GM19438 (cell line): Measurements from ENCODE around the gene FUT2.
A peak's percentile ranks its signal among the peaks of the same experiment; 100 is the strongest.
"Not testable (repeated sequence)": the region's sequence is repeated elsewhere in the genome, so short reads cannot be mapped to it uniquely, and the experiment has no call there.

Experiments
- ATAC-seq: cut with Tn5 transposase; IDR thresholded peaks from one replicate; pipeline ENCODE4 v1.9.1; 2021; ENCODE audit warnings: low read depth; ENCODE audit not compliant: unreplicated experiment

The FUT2 gene

DNA sequence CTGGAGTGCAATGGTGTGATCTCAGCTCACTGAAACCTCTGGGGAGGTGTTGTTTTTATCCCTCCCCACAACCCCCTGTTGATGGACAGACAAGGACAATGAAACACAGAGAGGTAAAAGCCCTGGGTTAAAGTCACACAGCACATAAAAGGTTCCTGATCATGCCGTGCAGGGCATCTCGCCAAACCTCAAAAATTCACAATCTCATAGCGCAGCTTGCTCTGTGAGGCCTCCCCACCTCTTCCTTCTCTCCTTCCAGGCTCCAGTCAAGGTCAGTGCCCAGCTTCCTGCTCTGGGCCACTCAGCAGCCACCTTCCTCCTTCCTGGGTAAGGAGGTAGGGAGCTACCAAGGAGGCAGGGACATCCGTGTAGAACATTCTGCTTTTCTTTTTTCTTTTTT lies 2.3 kb downstream of the FUT2 start:
- no peak for ATAC-seq

DNA sequence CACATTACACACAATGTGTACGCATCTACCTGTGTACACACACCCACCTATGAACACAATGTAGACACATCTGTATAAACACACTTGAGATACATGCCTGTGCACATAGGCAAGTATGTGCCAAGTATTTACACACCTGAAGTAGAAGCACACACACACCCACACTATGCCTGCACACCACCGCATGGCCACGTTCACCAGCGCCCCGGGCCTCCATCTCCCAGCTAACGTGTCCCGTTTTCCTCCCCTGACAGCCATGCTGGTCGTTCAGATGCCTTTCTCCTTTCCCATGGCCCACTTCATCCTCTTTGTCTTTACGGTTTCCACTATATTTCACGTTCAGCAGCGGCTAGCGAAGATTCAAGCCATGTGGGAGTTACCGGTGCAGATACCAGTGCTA lies 6.9 kb downstream of the FUT2 start:
- no peak for ATAC-seq

DNA sequence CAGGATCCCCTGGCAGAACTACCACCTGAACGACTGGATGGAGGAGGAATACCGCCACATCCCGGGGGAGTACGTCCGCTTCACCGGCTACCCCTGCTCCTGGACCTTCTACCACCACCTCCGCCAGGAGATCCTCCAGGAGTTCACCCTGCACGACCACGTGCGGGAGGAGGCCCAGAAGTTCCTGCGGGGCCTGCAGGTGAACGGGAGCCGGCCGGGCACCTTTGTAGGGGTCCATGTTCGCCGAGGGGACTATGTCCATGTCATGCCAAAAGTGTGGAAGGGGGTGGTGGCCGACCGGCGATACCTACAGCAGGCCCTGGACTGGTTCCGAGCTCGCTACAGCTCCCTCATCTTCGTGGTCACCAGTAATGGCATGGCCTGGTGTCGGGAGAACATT lies 7.5 kb downstream of the FUT2 start:
- ATAC-seq = no peak

DNA sequence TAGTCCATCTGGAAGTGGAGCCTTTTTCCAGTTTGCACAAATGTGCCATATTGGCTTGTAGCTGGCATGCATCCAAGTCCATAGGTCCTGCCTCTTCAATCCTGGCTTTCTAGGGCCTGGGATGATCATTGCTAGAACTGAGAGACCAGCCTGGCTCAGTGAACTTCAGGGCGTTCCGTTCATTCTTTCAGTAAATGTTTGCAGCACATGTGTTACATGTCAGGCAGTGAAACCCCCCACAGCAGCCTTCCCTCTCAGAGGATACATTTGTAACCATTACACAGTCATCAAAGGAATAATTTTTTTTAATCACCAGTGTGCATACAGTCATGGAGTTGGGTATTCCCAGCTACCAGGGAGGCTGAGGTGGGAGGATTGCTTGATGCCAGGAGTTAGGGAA lies 9.7 kb downstream of the FUT2 start:
- ATAC-seq = no peak

DNA sequence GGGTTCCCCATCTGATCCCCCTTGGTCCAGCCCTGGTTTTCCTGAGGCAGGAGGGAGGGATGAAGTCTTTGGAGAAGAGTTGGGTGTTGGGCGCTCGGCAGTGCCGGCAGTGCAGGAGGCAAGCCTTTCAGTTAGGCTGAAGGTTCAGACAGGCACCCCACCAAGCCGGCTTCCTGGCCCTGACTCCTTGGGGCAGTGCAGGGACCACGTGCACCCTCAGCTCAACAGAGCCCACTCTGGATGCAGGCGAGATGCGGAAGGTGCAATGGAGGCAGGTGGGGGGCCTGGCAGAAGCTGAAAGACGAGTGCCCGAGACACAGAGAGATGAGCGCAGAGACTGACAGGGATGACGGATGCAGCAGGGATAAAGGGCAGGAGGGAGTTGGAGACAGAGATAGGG lies 12.7 kb downstream of the FUT2 start:
- ATAC-seq = no peak

DNA sequence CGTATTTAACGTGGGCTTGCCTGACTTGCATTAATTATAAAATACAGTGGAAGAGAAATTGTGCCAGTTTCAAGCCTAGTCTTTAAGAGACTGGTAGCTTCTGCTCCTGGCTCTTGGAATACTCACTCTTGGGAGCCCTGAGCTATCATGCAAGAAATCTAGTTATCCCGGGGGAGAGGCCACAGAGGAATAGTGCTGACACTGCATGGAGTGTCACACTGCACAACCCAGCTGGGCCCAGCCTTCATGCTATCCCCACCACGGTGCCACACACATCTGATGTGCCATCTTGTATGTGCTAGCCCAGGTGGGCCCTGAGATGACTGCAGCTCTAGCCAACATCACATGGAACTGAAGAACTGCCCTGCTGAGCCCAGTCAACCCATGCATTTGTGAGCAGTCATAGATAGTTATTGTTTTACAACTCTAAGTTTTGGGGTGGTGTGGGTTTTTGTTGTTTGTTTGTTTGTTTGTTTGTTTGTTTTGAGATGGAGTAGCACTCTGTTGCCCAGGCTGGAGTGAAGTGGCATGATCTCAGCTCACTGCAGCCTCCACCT lies 15.4 kb downstream of the FUT2 start:
- ATAC-seq = no peak

DNA sequence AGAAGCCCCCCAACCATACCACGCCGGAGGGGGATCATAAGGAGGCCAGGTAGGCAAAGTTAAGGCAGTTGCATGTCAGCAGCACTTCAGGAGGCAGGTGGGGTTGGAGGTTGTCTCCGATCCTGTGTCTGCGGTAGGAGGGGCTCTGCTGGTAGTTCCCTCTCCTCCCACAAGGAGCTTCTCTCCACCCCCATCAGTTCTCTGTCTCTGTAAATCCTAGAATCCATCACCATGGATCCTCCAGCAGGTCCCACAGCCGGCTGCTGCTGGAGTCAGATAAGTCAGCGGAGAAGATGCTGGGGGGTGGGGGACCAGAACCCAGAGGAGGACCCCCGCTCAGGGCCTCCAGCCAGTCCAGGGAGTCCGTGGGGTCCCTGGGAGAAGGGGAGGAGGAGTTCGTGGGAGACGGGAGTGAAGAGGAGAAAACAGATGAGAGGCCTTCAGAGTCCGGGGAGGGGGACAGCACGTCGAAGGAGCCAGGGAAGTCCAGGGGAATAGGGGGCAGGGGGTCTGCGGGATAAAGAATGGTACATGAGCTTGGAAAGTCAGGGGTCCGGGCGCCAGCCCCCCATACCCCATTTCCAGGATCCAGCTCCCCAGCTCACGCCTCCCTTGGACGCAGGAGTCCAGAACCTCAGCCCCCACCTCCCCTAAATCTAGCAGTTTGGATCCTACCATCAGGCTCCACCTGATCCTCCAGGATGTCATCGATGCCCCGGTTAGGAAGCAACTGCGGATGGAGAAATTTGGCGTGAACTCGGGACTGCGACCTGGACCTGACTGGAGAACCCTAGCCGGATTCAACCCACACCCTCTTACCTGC lies 17.5 kb downstream of the FUT2 start:
- no peak for ATAC-seq

DNA sequence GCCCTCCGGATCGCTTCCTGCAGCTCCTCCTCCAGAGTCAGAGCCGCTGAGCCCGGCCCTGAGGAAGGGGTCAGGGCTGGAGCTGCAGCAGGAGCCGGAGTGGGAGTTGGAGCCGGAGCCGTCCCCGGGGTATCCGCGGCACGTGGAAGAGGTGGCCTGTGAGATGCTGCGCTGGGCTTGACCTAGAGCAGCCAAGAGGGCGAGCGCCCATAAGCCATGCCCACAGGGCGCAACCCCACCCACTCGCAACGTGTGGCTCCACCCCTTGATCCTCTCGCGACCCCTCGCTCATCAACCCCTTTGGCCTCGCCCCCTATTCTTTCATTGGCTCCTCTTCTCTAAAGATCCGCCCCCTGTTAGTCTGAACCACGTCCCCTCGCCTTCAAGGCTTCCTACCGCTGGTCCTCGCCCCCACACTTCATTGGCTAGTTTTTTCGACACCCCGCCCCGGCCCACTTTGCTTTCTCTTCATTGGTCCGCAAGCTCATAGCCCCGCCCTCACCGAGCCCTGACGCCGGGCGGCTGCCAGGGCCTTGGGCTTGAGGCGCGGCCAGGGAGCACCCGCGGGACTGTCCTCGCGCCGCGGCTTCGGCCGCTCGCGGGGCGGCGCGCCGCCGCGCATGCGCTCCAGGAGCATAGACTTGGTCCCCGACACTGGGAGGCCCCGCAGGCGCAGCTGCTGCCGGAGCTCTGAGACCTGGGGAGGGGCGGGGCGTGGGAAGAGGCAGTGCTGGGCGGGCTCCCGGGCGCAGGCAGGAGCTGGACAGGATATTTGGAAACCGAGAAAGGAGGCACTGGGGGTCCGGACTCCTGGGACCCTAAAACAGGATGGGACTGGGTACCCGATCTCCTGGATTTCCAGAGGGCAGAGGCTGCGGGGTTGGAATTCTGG lies 18.3 kb downstream of the FUT2 start:
- ATAC-seq = peak; percentile 90

DNA sequence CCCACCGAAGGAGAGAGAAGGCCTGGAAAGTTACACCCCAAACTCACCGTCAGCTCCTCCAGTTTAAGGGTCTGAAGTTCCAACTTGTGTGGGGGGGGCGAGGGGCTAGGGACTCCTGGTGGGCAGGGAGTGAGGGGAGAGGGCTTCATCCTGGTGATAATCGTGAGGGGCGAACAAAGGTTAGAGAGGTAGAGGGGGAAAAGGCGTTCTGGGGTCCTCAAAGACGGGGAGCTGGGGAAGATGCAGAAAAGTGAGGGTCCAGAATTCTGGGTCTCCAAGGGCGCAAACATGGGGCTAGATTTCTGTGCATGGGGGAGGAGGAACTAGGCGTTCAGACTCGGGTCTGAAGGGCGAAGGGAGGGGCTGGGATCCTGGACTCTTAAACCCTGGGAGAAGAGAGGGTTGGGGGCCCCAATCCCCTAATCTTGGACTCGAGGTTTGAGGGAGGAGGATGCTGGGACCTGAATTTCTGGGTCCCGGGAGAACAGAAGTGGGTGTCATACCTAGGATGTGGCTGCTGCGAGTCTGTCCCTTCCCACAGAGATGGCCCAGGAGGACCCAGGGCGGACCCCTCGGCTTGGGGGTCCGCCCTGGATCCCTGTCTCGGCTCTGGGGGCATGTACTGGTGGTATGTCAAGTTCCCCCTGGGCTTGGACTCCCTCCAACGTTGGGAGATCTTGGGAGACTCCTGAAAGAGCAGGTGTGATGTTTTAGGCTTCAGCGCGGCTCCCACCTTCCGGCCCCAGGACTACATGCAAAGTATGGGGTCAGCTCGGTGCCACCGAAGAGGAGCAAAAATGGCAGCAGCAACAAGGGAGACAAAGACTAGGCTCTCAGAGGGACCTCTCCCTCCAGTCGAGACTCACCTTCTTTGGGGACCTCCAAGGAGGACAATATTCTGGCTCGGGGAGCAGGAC lies 19.2 kb downstream of the FUT2 start:
- ATAC-seq = no peak

DNA sequence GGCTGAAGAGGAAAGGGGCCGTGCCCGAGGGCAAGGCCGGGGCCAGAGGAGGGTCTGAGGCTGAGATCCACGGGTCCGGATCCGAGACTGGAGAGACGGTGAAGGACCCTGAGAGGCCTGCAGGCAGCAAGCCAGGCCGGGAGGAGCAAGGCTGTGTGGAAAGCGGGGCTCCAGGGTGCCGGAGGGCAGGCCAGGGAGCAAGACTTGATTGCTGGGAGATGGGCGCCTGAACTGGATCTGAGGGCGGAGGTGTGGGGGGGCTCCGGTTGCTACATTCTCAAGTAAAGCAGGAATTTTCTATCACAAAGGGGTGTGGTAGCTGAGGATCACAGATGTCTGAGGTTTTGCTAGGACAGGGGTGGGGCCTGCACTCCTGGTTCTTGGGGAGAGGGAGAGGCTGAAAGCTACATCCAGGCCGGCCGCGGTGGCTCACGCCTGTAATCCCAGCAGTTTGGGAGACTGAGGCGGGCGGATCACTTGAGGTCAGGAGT lies 20.0 kb downstream of the FUT2 start:
- no peak for ATAC-seq

DNA sequence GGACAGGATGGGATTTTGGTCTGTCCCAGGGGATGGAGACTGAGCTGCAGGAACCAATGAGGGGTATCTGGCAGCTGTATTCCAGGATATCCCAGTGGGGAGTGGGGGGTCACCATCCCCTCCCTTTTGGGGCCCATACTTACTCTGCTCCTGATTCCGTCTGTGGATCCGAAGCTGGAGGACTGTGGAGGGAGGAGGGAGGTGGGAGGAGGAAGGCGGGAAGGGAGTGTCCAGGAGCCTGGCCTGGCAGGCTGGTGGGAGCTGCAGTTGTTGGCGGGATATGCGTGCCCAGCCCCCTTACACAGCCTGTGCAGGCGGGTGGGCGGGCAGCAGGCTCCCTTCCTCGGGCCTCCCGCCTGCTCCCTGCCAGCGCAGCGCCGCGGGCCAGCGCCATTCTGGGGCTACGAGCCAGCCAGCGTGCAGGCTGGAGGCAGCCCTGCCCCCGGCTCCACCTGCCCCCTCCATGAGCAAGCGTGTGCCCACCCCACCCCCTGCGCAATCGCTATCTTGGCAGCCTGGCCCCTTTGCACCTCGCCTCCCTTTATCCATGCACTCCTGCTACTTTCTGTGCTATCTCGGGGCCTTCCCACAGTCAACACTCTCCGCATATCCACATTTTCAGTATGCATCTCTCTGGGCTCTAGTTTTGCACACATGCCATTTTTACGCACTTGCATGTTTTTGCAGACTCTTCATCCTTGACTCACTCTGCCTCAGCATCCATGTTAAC lies 21.0 kb downstream of the FUT2 start:
- no peak for ATAC-seq

DNA sequence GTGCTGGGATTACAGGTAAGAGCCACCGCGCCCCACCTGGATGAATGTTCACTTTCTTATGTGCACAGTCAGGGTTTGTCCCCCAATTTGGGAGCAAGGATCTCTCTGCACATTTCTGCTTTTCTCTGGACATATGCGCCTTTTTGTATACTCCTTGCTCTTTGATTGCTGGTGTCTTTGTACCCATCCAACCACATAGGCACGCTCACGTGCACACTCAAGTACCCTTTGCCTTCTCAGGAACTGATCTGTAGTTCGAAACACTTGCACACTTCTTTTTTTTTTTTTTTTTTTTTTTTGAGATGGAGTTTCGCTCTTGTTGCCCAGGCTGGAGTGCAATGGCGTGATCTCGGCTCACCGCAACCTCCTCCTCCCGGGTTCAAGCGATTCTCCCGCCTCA lies 22.3 kb downstream of the FUT2 start:
- ATAC-seq = not testable (repeated sequence)

DNA sequence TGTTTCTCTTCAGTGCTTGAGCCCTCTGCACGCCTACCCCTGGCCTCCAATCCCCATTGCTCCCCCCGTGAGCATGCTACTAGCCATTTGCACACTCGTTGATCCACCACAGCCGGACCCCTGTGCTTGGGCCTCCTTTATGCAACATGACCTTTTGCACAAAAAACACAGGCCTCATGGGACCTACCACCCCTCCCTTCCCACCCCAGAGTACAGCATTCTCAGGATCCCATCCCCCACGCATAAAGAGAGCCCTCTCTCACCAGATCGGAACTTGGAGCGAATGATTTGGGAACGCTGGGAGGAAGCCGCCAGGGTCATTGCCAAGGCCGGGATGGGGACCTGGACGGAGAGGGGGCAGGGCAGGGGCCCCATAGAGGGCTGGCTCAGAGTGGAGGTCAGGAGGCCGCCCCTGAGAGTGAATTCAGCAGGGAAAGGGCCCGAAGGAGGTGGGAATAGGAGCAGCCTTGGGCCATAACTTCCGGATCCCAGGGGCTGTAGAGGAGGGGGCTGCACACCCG lies 23.0 kb downstream of the FUT2 start:
- no peak for ATAC-seq

DNA sequence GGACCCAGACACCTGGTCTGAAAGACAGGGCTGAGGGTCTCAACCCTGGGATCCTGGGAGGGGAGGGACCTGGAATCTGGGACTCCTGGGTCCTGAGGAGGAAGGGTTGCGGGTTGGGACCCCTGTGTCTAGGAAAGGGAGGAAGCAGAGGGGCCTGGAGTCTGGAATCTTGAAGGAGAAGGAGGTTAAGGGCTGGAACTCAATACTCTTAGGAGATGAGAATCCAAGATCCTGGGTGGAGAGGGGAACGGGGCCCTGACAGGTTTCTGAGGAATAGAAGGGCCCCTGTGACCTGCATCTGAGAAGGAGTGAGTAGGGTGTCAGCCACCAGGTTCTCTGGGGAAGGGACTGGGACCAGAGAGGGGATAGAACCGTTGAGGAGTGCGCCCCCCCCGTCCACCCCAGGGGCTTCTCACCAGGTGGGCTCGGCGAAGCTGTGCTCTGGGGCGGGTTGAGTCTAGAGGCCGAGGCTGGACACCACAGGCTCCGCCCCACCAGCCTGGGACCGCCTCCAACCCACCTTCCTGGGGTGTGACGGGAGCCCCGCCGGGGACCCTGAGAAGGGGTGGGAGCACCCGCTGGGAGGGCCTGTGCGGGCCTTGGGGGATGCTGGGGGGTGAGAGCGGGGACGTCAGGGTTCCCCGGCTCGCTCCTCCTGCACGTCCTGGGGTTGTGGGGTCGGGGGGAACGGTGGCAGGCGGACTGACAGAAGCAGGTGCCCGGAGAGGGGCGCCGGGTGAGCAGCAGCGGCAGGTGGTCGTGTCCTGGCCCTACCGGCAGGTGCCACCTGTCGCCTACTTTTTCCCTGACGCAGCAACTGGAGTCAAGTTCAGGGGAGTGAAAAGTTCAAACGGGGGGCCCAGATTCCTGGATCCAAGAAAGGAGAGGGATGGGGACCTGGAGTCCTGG lies 23.7 kb downstream of the FUT2 start, which contains the start of gene MAMSTR:
Gene MAMSTR (minus strand): TSS at position 463 of the 909 bp plus-strand sequence. CDS start 694 bp downstream, outside the sequence.
- ATAC-seq = no peak

DNA sequence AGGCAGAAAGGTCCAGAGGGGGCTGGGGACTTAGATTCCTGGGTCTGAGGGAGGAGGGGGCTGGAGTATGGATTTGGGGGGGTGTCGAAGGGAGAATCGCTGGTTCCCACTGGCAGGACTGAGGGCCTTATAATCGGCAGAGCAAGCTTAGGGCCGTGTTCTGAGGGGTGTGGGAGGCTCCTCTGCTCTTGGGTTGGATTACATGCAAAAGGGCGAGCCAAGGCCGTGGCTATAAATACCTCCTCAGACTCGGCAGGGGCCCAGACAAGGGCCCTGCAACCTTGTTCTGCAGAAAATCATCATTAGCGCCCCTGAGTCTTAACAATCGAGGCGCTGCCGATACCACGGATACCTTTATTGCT lies 24.5 kb downstream of the FUT2 start:
- no peak for ATAC-seq

DNA sequence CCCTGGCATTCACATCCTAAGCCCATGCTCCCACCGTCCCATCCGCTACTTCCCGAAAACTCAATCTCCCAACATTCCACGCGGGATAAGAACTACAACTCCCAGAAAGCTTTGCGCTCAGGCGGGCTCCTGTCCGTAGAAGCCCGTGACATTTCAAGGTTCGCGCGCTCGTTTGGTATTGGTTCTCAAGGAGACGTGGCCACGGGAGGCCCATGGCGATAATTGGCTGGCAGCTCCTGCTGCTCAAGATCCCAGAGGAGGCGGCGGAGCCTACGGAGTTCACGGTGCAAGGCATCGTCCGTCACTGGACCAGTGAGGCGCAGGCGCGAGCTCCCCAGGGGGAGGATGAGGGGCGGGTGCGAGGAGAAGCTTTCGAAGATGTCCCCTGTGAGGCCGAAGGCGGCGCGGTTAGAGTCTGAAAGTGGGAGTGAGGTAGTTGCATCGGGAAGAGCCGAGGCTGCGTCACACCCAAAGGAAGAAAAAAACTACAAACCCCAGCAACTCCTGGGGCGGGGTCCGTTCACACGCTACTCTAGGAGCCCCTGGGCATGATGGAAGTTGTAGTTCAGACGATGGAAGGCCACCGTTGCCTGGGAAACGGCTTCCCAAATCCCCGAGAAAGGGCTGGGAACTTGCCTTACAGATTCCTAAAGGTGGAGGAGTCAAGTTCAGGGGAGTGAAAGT lies 25.0 kb downstream of the FUT2 start:
- ATAC-seq = peak; percentile 83

DNA sequence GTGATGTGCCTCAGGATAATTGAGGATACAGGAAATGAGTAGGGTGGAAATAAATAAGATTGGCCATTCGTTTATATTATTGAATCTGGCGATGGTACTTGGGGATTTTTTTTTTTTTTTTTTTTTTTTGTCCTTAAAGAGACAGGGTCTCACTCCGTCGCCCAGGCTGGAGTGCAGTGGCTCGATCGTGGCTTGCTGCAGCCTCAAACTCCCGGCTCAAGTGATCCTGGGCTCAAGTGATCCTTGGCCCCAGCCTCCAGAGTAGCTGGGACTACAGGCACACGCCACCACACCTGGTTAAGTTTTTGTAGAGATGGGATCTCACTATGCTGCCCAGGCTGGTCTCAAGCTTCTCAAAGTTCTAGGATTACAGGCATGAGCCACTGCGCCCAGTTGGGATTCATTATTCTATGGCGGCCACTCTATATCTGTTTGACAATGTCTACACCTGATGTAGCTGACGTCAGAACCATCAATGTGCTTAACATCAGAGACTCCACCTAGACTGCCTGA lies 26.5 kb downstream of the FUT2 start:
- ATAC-seq = no peak
